ENCODE data around the gene PAK6. TPM values are rescaled to one million over a fixed set of nuclear protein-coding genes. Genes with fewer than 3 reads are reported as not detected.

PAK6 gene
- total and polyA plus RNA-seq, 2 experiments from 2014 or later, result 2.4 to 20.0 TPM

Other genes starting within 250 kb of the PAK6 start
- gene SRP14, start 199.9 kb upstream of the PAK6 start, total RNA-seq (2014; rRNA removed; shearing (Covaris generic)), result 249 and 294 TPM in 2 replicates
- gene SRP14, start 199.9 kb upstream of the PAK6 start, polyA plus RNA-seq (2016; fragmentation: Nextera tagmentation; extraction: Ambion mirVana), result 1,410 and 1,412 TPM in 2 replicates
- 16.0 and 20.3 TPM in 2 replicates for gene BMF, start 130.2 kb upstream of the PAK6 start, total RNA-seq (2014; rRNA removed; shearing (Covaris generic))
- 2.0 and 2.5 TPM in 2 replicates for gene BMF, start 130.2 kb upstream of the PAK6 start, polyA plus RNA-seq (2016; fragmentation: Nextera tagmentation; extraction: Ambion mirVana)
- gene BUB1B, start 78.0 kb upstream of the PAK6 start, total RNA-seq (2014; rRNA removed; shearing (Covaris generic)), result 113 and 160 TPM in 2 replicates
- 69.3 and 77.7 TPM in 2 replicates for gene BUB1B, start 78.0 kb upstream of the PAK6 start, polyA plus RNA-seq (2016; fragmentation: Nextera tagmentation; extraction: Ambion mirVana)
- 0.59 and 0.74 TPM in 2 replicates for gene ANKRD63, start 44.0 kb downstream of the PAK6 start, total RNA-seq (2014; rRNA removed; shearing (Covaris generic))
- gene ANKRD63, start 44.0 kb downstream of the PAK6 start, polyA plus RNA-seq (2016; fragmentation: Nextera tagmentation; extraction: Ambion mirVana), result not detected in 2 replicates
- 8.5 and 13.8 TPM in 2 replicates for gene PLCB2, start 68.9 kb downstream of the PAK6 start, total RNA-seq (2014; rRNA removed; shearing (Covaris generic))
- gene PLCB2, start 68.9 kb downstream of the PAK6 start, polyA plus RNA-seq (2016; fragmentation: Nextera tagmentation; extraction: Ambion mirVana), result 7.5 and 9.5 TPM in 2 replicates
- gene INAFM2, start 84.6 kb downstream of the PAK6 start, total RNA-seq (2014; rRNA removed; shearing (Covaris generic)), result 32.7 and 33.0 TPM in 2 replicates
- 18.1 and 20.0 TPM in 2 replicates for gene INAFM2, start 84.6 kb downstream of the PAK6 start, polyA plus RNA-seq (2016; fragmentation: Nextera tagmentation; extraction: Ambion mirVana)
- gene CCDC9B, start 101.9 kb downstream of the PAK6 start, total RNA-seq (2014; rRNA removed; shearing (Covaris generic)), result 0.97 and 1.2 TPM in 2 replicates
- gene CCDC9B, start 101.9 kb downstream of the PAK6 start, polyA plus RNA-seq (2016; fragmentation: Nextera tagmentation; extraction: Ambion mirVana), result 0.18 and 0.23 TPM in 2 replicates
- gene PHGR1, start 112.0 kb downstream of the PAK6 start, total RNA-seq (2014; rRNA removed; shearing (Covaris generic)), result not detected in 2 replicates
- gene PHGR1, start 112.0 kb downstream of the PAK6 start, polyA plus RNA-seq (2016; fragmentation: Nextera tagmentation; extraction: Ambion mirVana), result not detected in 2 replicates
- 1.0 and 1.3 TPM in 2 replicates for gene DISP2, start 119.2 kb downstream of the PAK6 start, total RNA-seq (2014; rRNA removed; shearing (Covaris generic))
- gene DISP2, start 119.2 kb downstream of the PAK6 start, polyA plus RNA-seq (2016; fragmentation: Nextera tagmentation; extraction: Ambion mirVana), result 2.2 and 2.5 TPM in 2 replicates
- gene KNSTRN, start 143.7 kb downstream of the PAK6 start, total RNA-seq (2014; rRNA removed; shearing (Covaris generic)), result 67.9 and 76.4 TPM in 2 replicates
- 62.7 and 80.4 TPM in 2 replicates for gene KNSTRN, start 143.7 kb downstream of the PAK6 start, polyA plus RNA-seq (2016; fragmentation: Nextera tagmentation; extraction: Ambion mirVana)
- 64.0 and 75.4 TPM in 2 replicates for gene IVD, start 166.7 kb downstream of the PAK6 start, total RNA-seq (2014; rRNA removed; shearing (Covaris generic))
- 53.5 and 54.1 TPM in 2 replicates for gene IVD, start 166.7 kb downstream of the PAK6 start, polyA plus RNA-seq (2016; fragmentation: Nextera tagmentation; extraction: Ambion mirVana)
- gene BAHD1, start 201.9 kb downstream of the PAK6 start, total RNA-seq (2014; rRNA removed; shearing (Covaris generic)), result 32.4 and 40.1 TPM in 2 replicates
- gene BAHD1, start 201.9 kb downstream of the PAK6 start, polyA plus RNA-seq (2016; fragmentation: Nextera tagmentation; extraction: Ambion mirVana), result 11.2 and 11.6 TPM in 2 replicates
- 15.6 and 17.9 TPM in 2 replicates for gene CHST14, start 231.9 kb downstream of the PAK6 start, total RNA-seq (2014; rRNA removed; shearing (Covaris generic))
- 8.4 and 10.0 TPM in 2 replicates for gene CHST14, start 231.9 kb downstream of the PAK6 start, polyA plus RNA-seq (2016; fragmentation: Nextera tagmentation; extraction: Ambion mirVana)

All from GM23338 (cell line).